ENCODE results near the gene UBR3.

UBR3 gene

DNA sequence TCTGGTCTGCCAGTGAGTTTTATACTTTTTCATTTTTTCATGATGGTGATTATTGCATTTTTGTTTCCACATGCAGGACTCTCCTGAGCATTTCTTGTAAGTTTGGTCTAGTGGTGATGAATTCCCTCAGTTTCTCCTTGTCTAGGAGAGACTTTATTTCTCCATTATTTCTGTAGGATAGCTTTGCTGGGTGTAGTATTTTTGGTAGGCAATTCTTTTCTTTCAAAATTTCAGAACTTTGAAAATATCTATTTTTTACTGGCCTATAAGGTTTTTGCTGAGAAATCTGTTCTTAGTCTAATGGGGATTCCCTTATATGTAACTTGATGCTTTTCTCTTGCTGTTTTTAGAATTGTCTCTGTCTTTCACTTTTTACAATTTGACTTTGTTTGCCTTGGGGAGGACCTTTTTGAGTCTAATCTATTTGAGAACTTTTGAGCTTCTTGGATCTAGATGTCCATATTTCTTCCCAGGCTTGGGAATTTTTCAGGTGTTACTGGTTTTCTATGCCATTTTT, 149.1 kb downstream of the UBR3 start:
- Histone ChIP-seq H3K27me3 (ENCODE audit: control insufficient read depth, insufficient read depth, low read length) (no peaks in the 10 kb centered on the region), H3K9me3 (ENCODE audit: control insufficient read depth, insufficient read depth, low read length) (no peaks in the 10 kb centered on the region), H3K36me3 (ENCODE audit: control insufficient read depth, insufficient read depth, low read length) (no peaks in the 10 kb centered on the region), H3K4me3 (ENCODE audit: low read length) (no peak overlapping the region), H3K4me1 (ENCODE audit: control insufficient read depth, insufficient read depth, low read length) (no peaks in the 10 kb centered on the region), H3K27ac (ENCODE audit: low read length) (no peak overlapping the region)
- DNase-seq (ENCODE audit: low read depth, low spot score), result no peak

DNA sequence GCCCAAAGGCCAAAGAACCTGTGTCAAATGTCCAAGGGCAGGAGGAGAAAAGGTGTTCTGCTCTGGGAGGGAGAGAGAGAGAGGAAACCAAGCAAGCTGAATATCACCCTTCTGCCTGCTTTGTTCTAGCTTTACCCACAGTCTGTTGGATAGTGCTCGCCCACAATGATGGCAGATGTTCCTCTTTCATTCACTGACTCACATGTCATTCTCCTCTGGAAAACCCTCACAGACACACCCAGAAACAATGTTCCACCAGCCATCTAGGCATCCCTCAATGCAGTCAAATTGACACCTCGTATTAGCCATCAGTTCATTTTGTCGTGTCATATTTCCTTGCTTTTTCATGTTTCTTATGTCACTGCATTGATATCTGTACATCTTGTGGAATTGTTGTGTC, 150.3 kb downstream of the UBR3 start:
- Histone ChIP-seq H3K27me3 (ENCODE audit: control insufficient read depth, insufficient read depth, low read length) (no peaks in the 10 kb centered on the region), H3K4me1 (ENCODE audit: control insufficient read depth, insufficient read depth, low read length) (no peaks in the 10 kb centered on the region), H3K9me3 (ENCODE audit: control insufficient read depth, insufficient read depth, low read length) (no peaks in the 10 kb centered on the region), H3K27ac (ENCODE audit: low read length) (no peak overlapping the region), H3K4me3 (ENCODE audit: low read length) (no peak overlapping the region), H3K36me3 (ENCODE audit: control insufficient read depth, insufficient read depth, low read length) (no peaks in the 10 kb centered on the region)
- no CpG with 5 or more reads among the region's 3 CpGs for WGBS (ENCODE audit: insufficient coverage, insufficient read length)
- no peak for DNase-seq (ENCODE audit: low read depth, low spot score)

GRCh38 chr2:169978402-169979017, 151.3 kb downstream of the UBR3 start:
- Histone ChIP-seq H3K4me1 (ENCODE audit: control insufficient read depth, insufficient read depth, low read length) (no peaks in the 10 kb centered on the region), H3K27ac (ENCODE audit: low read length) (no peak overlapping the region), H3K36me3 (ENCODE audit: control insufficient read depth, insufficient read depth, low read length) (no peaks in the 10 kb centered on the region), H3K4me3 (ENCODE audit: low read length) (no peak overlapping the region), H3K27me3 (ENCODE audit: control insufficient read depth, insufficient read depth, low read length) (no peaks in the 10 kb centered on the region), H3K9me3 (ENCODE audit: control insufficient read depth, insufficient read depth, low read length) (no peaks in the 10 kb centered on the region)
- WGBS (ENCODE audit: insufficient coverage, insufficient read length), result no CpG with 5 or more reads among the region's 2 CpGs
- no peak for DNase-seq (ENCODE audit: low read depth, low spot score)

DNA sequence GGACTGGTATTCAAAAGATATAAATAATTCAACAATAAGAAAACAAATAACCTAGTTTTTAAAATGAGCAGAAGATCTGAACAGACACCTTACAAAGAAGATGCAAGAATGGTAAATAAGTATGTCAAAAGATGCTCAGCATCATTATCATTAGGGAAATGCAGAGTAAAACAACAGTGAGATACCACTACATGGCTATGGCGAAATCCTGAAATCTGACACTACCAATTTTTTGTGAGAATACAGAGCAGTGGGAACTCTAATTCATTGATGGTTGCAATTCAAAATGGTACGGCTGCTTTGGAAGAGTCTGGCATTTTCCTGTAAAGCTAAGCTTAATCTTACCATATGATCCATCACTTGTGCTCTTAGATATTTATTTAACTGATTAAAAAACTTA, 151.8 kb downstream of the UBR3 start:
- DNase-seq (ENCODE audit: low read depth, low spot score), result no peak
- no peak overlapping the region for H3K27ac ChIP-seq (ENCODE audit: low read length)
- H3K36me3 ChIP-seq (ENCODE audit: control insufficient read depth, insufficient read depth, low read length), result no peaks in the 10 kb centered on the region
- H3K9me3 ChIP-seq (ENCODE audit: control insufficient read depth, insufficient read depth, low read length), result no peaks in the 10 kb centered on the region
- no CpG with 5 or more reads among the region's 2 CpGs for WGBS (ENCODE audit: insufficient coverage, insufficient read length)
- no peaks in the 10 kb centered on the region for H3K27me3 ChIP-seq (ENCODE audit: control insufficient read depth, insufficient read depth, low read length)
- no peak overlapping the region for H3K4me3 ChIP-seq (ENCODE audit: low read length)
- no peaks in the 10 kb centered on the region for H3K4me1 ChIP-seq (ENCODE audit: control insufficient read depth, insufficient read depth, low read length)

DNA sequence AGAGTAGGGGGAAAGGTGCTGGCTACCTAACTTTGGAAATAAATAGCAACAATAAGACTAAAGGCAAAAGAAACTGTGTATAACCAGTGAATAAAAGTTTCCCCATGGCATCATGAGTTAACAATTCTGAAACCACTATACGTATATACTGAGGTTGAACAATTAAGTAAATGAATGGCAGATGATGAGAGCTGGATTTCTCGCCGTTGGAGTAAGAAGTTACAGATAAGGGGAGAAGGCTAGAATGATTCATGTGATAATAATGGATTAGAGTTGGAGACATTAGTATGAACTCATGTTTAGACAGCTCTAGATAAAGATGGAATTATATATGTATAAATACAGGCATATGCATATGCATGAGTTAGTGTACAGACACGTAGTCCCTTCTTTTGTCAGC, 152.7 kb downstream of the UBR3 start:
- H3K27ac ChIP-seq (ENCODE audit: low read length), result no peak overlapping the region
- no peaks in the 10 kb centered on the region for H3K36me3 ChIP-seq (ENCODE audit: control insufficient read depth, insufficient read depth, low read length)
- H3K4me3 ChIP-seq (ENCODE audit: low read length), result no peak overlapping the region
- H3K4me1 ChIP-seq (ENCODE audit: control insufficient read depth, insufficient read depth, low read length), result no peaks in the 10 kb centered on the region
- no peak for DNase-seq (ENCODE audit: low read depth, low spot score)
- no peaks in the 10 kb centered on the region for H3K9me3 ChIP-seq (ENCODE audit: control insufficient read depth, insufficient read depth, low read length)
- H3K27me3 ChIP-seq (ENCODE audit: control insufficient read depth, insufficient read depth, low read length), result no peaks in the 10 kb centered on the region
- no CpG with 5 or more reads among the region's 4 CpGs for WGBS (ENCODE audit: insufficient coverage, insufficient read length)

GRCh38 chr2:169980643-169981042, 153.4 kb downstream of the UBR3 start:
- Histone ChIP-seq H3K4me1 (ENCODE audit: control insufficient read depth, insufficient read depth, low read length) (no peaks in the 10 kb centered on the region), H3K27ac (ENCODE audit: low read length) (no peak overlapping the region), H3K4me3 (ENCODE audit: low read length) (no peak overlapping the region), H3K36me3 (ENCODE audit: control insufficient read depth, insufficient read depth, low read length) (no peaks in the 10 kb centered on the region), H3K9me3 (ENCODE audit: control insufficient read depth, insufficient read depth, low read length) (no peaks in the 10 kb centered on the region), H3K27me3 (ENCODE audit: control insufficient read depth, insufficient read depth, low read length) (no peaks in the 10 kb centered on the region)
- no peak for DNase-seq (ENCODE audit: low read depth, low spot score)
- no CpG with 5 or more reads among the region's 2 CpGs for WGBS (ENCODE audit: insufficient coverage, insufficient read length)

DNA sequence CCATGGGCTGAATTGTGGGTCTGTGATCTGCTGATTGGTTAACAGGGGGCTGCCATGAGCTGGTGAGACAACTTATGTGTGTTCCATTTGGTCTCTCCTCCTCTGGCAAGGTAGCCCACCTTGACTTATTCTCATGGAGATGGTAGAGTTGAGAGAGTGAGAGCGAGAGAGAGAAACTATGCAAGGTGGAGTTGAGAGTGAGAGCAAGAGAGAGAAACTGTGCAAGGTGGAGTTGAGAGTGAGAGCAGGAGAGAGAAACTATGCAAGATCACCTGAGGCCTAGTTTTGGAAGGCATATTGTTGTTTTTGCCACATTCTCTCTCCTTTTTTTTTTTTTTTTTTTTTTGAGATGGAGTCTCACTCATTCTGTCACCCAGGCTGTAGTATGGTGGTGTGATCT, 155.7 kb downstream of the UBR3 start:
- no peak for DNase-seq (ENCODE audit: low read depth, low spot score)
- Histone ChIP-seq H3K9me3 (ENCODE audit: control insufficient read depth, insufficient read depth, low read length) (no peaks in the 10 kb centered on the region), H3K4me1 (ENCODE audit: control insufficient read depth, insufficient read depth, low read length) (no peaks in the 10 kb centered on the region), H3K36me3 (ENCODE audit: control insufficient read depth, insufficient read depth, low read length) (no peaks in the 10 kb centered on the region), H3K27me3 (ENCODE audit: control insufficient read depth, insufficient read depth, low read length) (no peaks in the 10 kb centered on the region), H3K4me3 (ENCODE audit: low read length) (no peak overlapping the region), H3K27ac (ENCODE audit: low read length) (no peak overlapping the region)
- WGBS (ENCODE audit: insufficient coverage, insufficient read length), result no CpG with 5 or more reads among the region's 1 CpG

DNA sequence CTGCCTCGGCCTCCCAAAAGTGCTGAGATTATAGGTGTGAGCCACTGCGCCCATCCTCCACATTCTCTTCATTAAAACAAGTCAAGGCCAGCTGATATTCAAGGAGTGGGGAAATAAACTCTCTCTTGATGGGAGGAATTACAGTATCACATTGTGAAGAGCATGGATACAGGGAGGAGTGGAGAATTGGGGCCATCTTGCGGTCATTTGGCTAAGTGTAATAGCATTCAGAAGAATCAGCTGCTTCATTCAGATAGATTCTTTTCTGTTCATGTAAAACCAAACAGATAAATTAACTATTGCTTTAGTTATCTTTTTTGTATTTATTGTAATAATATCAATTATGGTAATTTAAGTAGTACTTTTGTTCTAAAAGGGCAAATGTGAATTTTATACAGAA, 156.3 kb downstream of the UBR3 start:
- no peak overlapping the region for H3K27ac ChIP-seq (ENCODE audit: low read length)
- H3K36me3 ChIP-seq (ENCODE audit: control insufficient read depth, insufficient read depth, low read length), result no peaks in the 10 kb centered on the region
- DNase-seq (ENCODE audit: low read depth, low spot score), result no peak
- no peak overlapping the region for H3K4me3 ChIP-seq (ENCODE audit: low read length)
- WGBS (ENCODE audit: insufficient coverage, insufficient read length), result no CpG with 5 or more reads among the region's 3 CpGs
- no peaks in the 10 kb centered on the region for H3K4me1 ChIP-seq (ENCODE audit: control insufficient read depth, insufficient read depth, low read length)
- H3K27me3 ChIP-seq (ENCODE audit: control insufficient read depth, insufficient read depth, low read length), result no peaks in the 10 kb centered on the region
- no peaks in the 10 kb centered on the region for H3K9me3 ChIP-seq (ENCODE audit: control insufficient read depth, insufficient read depth, low read length)

DNA sequence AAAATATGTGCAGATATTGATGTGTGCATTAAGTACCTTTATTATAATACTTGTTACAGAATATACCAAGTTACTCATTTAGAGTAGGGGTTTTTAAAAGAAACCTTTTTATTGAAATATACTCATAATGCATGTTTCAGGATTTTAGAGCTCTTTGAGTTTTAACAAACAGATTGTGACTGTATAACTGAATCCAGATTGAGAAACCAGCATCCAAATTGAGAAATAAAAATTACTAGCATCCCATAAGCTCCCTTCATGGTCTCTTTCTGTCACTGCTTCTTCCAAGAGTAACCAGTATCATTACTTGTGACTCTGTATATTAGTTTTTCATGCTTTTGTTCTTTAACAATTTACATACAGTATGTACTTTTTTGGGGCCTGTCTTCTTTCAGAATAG, 156.9 kb downstream of the UBR3 start:
- H3K4me1 ChIP-seq (ENCODE audit: control insufficient read depth, insufficient read depth, low read length), result no peaks in the 10 kb centered on the region
- no peak overlapping the region for H3K4me3 ChIP-seq (ENCODE audit: low read length)
- H3K27ac ChIP-seq (ENCODE audit: low read length), result no peak overlapping the region
- H3K27me3 ChIP-seq (ENCODE audit: control insufficient read depth, insufficient read depth, low read length), result no peaks in the 10 kb centered on the region
- H3K36me3 ChIP-seq (ENCODE audit: control insufficient read depth, insufficient read depth, low read length), result no peaks in the 10 kb centered on the region
- H3K9me3 ChIP-seq (ENCODE audit: control insufficient read depth, insufficient read depth, low read length), result no peaks in the 10 kb centered on the region
- DNase-seq (ENCODE audit: low read depth, low spot score), result no peak

DNA sequence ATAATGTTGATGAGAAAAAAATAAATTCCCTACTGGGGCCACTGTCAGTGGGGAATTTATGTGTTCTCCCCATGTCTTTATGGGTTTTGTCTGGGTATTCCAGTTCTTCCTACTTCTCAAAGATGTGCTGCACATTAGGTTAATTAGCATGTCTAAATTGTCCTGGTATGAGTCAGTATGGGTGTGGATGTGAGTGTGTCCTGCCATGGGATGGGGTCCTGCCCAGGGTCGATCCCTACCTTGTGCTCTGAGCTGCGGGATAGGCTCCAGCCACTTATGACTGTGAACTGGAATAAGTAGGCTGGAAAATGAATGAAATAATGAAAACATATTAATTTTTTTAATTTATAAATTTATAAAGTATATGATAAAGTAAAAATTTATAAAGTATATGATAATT, 167.5 kb downstream of the UBR3 start:
- Histone ChIP-seq H3K36me3 (ENCODE audit: control insufficient read depth, insufficient read depth, low read length) (no peaks in the 10 kb centered on the region; the same call in 1 of the 2 replicates), H3K4me3 (ENCODE audit: low read length) (no peak overlapping the region)
- no CpG with 5 or more reads among the region's 2 CpGs for WGBS (ENCODE audit: insufficient coverage, insufficient read length)

DNA sequence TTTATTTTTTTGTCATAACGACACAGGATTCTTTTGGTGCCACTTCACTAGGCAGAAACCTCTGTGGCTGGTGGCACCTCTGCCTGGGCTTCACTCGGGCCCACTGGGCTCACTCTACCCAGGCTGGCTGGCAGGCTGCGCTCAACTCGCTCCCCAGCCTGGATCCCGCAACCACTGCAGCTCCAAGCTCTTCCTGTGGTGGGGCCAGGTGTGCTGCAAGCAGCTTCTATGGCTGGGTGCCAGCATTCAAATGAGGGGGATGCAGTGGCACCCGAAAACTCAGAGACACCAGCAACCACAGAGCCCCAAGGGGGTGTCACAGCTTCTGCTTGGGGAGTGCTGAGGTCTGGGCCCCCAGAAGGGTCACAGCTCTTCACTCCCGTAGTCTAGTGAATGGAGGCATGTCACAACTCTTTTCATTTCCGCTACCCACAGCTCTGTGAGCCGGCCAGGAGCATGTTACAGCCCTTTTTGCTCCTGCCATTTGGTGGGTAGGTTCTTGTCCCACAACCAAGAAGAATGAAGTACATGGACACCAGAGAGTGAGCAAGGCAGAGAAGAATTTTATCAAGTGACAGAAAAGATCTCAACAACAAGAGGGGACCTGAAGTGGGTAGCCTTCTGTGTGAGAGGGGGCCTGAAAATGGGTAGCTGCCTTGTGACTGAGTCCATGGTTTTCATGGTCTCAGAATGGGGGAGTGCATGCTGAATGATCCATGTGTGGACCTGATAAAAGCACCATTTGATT, 170.1 kb downstream of the UBR3 start:
- Histone ChIP-seq H3K27ac (ENCODE audit: low read length) (no peak overlapping the region), H3K27me3 (ENCODE audit: control insufficient read depth, insufficient read depth, low read length) (no peaks in the 10 kb centered on the region)

More for the DNA sequence above, 167.5 kb downstream of the UBR3 start:
- peaks cover 2% of the 10 kb centered on the region; the same call in 1 of the 2 replicates for H3K9me3 ChIP-seq (ENCODE audit: control insufficient read depth, insufficient read depth, low read length)
- H3K27ac ChIP-seq (ENCODE audit: low read length), result no peak overlapping the region
- no peaks in the 10 kb centered on the region for H3K27me3 ChIP-seq (ENCODE audit: control insufficient read depth, insufficient read depth, low read length)
- DNase-seq (ENCODE audit: low read depth, low spot score), result no peak
- no peaks in the 10 kb centered on the region for H3K4me1 ChIP-seq (ENCODE audit: control insufficient read depth, insufficient read depth, low read length)

More for the DNA sequence above, 170.1 kb downstream of the UBR3 start:
- Histone ChIP-seq H3K4me3 (ENCODE audit: low read length) (no peak overlapping the region), H3K9me3 (ENCODE audit: control insufficient read depth, insufficient read depth, low read length) (peaks cover 2% of the 10 kb centered on the region; the same call in 1 of the 2 replicates), H3K36me3 (ENCODE audit: control insufficient read depth, insufficient read depth, low read length) (no peaks in the 10 kb centered on the region; the same call in 1 of the 2 replicates), H3K4me1 (ENCODE audit: control insufficient read depth, insufficient read depth, low read length) (no peaks in the 10 kb centered on the region)
- no CpG with 5 or more reads among the region's 9 CpGs for WGBS (ENCODE audit: insufficient coverage, insufficient read length)
- no peak for DNase-seq (ENCODE audit: low read depth, low spot score)

Data from iPS DF 6.9 (cell line).